ENCODE data around the gene LYL1. TPM values are rescaled to one million over a fixed set of nuclear protein-coding genes. Genes with fewer than 3 reads are reported as not detected.

LYL1 gene
- total and polyA plus RNA-seq, 2 of the 13 experiments (the other 11 are each of a cell fraction or from before 2014, with no cell fraction given): 0.75 to 0.92 TPM

- TF ChIP-seq ZHX1 (CRISPR knock-in tag; IDR thresholded peaks at IDR 0.05; ENCODE audit: low read depth): no peak
- no peak for TF ChIP-seq ZNF260 (CRISPR knock-in tag; IDR thresholded peaks at IDR 0.05; ENCODE audit: borderline replicate concordance, low read depth)
- TF ChIP-seq ZSCAN31 (CRISPR knock-in tag; IDR thresholded peaks at IDR 0.05; ENCODE audit: low read depth): no peak
- TF ChIP-seq ZSCAN30 (CRISPR knock-in tag; IDR thresholded peaks at IDR 0.05): no peak
- TF ChIP-seq GATAD2A (CRISPR knock-in tag; IDR thresholded peaks at IDR 0.05): peak; percentile 39; the same call in 1 of the 2 replicates
- no peak for TF ChIP-seq NFRKB (IDR thresholded peaks at IDR 0.05)
- TF ChIP-seq GLI4 (CRISPR knock-in tag; IDR thresholded peaks at IDR 0.05; ENCODE audit: borderline replicate concordance): no peak
- TF ChIP-seq ZNF556 (CRISPR knock-in tag; IDR thresholded peaks at IDR 0.05; ENCODE audit: borderline replicate concordance): no peak
- TF ChIP-seq SAFB2 (CRISPR knock-in tag; IDR thresholded peaks at IDR 0.05; ENCODE audit: borderline replicate concordance, low read depth): no peak
- no peak for TF ChIP-seq ZNF615 (CRISPR knock-in tag; IDR thresholded peaks at IDR 0.05; ENCODE audit: borderline replicate concordance)
- TF ChIP-seq ZNF335 (CRISPR knock-in tag; IDR thresholded peaks at IDR 0.05): no peak
- TF ChIP-seq HCFC1 (IDR thresholded peaks at IDR 0.05; ENCODE audit: low read depth, low read length): no peak
- no peak for TF ChIP-seq MLXIP (CRISPR knock-in tag; IDR thresholded peaks at IDR 0.05; ENCODE audit: borderline replicate concordance)
- TF ChIP-seq ZNF317 (CRISPR knock-in tag; IDR thresholded peaks at IDR 0.05): no peak
- no peak; the same call in 1 of the 2 replicates for TF ChIP-seq TARDBP (CRISPR knock-in tag; IDR thresholded peaks at IDR 0.05)
- TF ChIP-seq ZNF770 (CRISPR knock-in tag; IDR thresholded peaks at IDR 0.05): peak; percentile 97
- TF ChIP-seq ZFP1 (CRISPR knock-in tag; IDR thresholded peaks at IDR 0.05): no peak
- 0 out of 2 replicates have a peak, but pooled peaks have one; percentile 26 for TF ChIP-seq PATZ1 (CRISPR knock-in tag; IDR thresholded peaks at IDR 0.05)
Observed at GRCh38 chr19:13101590-13102415, 855 bp downstream of the LYL1 start (continued).
